Fibroblast of skin of left biceps (primary cell): ENCODE results near the gene CCDC92.

Experiments used
- DNase-seq, 2 experiments: peaks; one replicate each; pipeline ENCODE4 v3.0.0-alpha.2; 2013; ENCODE audit warnings: low read depth in 2 of 2

The CCDC92 gene

GRCh38 chr12:123976227-123976826 is 3.7 kb upstream of the CCDC92 start:
- DNase-seq: no peak

- DNase-seq: no peak
Measured at GRCh38 chr12:123973552-123974341, 1.1 kb upstream of the CCDC92 start.

GRCh38 chr12:123971770-123972456 is 718 bp downstream of the CCDC92 start:
- no peak for DNase-seq

- DNase-seq: no peak
Measured at GRCh38 chr12:123971449-123971769, 1.2 kb downstream of the CCDC92 start.

- no peak for DNase-seq
Measured at GRCh38 chr12:123967121-123967586, 5.5 kb downstream of the CCDC92 start.

- peak in 1 of 2 experiments; percentile 18 for DNase-seq
Measured at GRCh38 chr12:123966596-123966995, 6.0 kb downstream of the CCDC92 start.

- DNase-seq: no peak
Measured at GRCh38 chr12:123965382-123965781, 7.2 kb downstream of the CCDC92 start.

GRCh38 chr12:123963821-123964220 is 8.8 kb downstream of the CCDC92 start:
- DNase-seq: no peak

GRCh38 chr12:123962513-123962912 is 10.1 kb downstream of the CCDC92 start:
- no peak for DNase-seq

- DNase-seq: no peak
Measured at GRCh38 chr12:123961585-123962345, 10.9 kb downstream of the CCDC92 start.

GRCh38 chr12:123960856-123961255 is 11.8 kb downstream of the CCDC92 start:
- no peak for DNase-seq

GRCh38 chr12:123960029-123960735 is 12.4 kb downstream of the CCDC92 start:
- no peak for DNase-seq

- no peak for DNase-seq
Measured at GRCh38 chr12:123958876-123959275, 13.8 kb downstream of the CCDC92 start.

GRCh38 chr12:123958462-123958861 is 14.2 kb downstream of the CCDC92 start:
- no peak for DNase-seq

- DNase-seq: no peak
Measured at GRCh38 chr12:123957196-123957595, 15.4 kb downstream of the CCDC92 start.

- no peak for DNase-seq
Measured at GRCh38 chr12:123956249-123956648, 16.4 kb downstream of the CCDC92 start.

GRCh38 chr12:123954647-123955350 is 17.8 kb downstream of the CCDC92 start:
- DNase-seq: no peak

- DNase-seq: no peak
Measured at GRCh38 chr12:123952037-123952436, 20.6 kb downstream of the CCDC92 start.

- no peak for DNase-seq
Measured at GRCh38 chr12:123951467-123951866, 21.2 kb downstream of the CCDC92 start.

GRCh38 chr12:123950476-123951349 is 21.9 kb downstream of the CCDC92 start:
- no peak for DNase-seq
